Astrocyte (in vitro differentiated cells and primary cell): Measurements from ENCODE around the gene PLPPR1. TPM values are rescaled to one million over a fixed set of nuclear protein-coding genes. Genes with fewer than 3 reads are reported as not detected.

Source experiments
- DNase-seq: peaks from one replicate; pipeline ENCODE4 v3.0.0-alpha.2; 2010; ENCODE audit warnings: low read depth
- FAIRE-seq: peaks from 2 replicates; lab custom pipeline; 2011; peaks lifted over from hg19 to GRCh38; lab: Jason Lieb, UNC
- H2AFZ ChIP-seq: 2 replicates; pipeline ENCODE4 v1.6.0; 2012; ENCODE audit warnings: low read depth, low read length, inconsistent platforms
- H3K27ac ChIP-seq: 2 replicates; pipeline ENCODE4 v1.5.1; 2011; ENCODE audit warnings: low read depth, low read length, inconsistent platforms
- H3K27me3 ChIP-seq: 2 replicates; pipeline ENCODE4 v1.6.0; 2011; ENCODE audit warnings: low read length, inconsistent platforms; ENCODE audit not compliant: insufficient read depth
- H3K36me3 ChIP-seq: 2 replicates; pipeline ENCODE4 v1.5.1; 2011; ENCODE audit warnings: low read length, inconsistent platforms; ENCODE audit not compliant: insufficient read depth
- H3K4me1 ChIP-seq: 2 replicates; pipeline ENCODE4 v1.5.1; 2011; ENCODE audit warnings: low read length, inconsistent platforms; ENCODE audit not compliant: insufficient read depth
- H3K4me2 ChIP-seq: 2 replicates; pipeline ENCODE4 v1.6.0; 2012; ENCODE audit warnings: low read length, inconsistent platforms
- H3K4me3 ChIP-seq: 2 replicates; pipeline ENCODE4 v1.5.1; 2011; ENCODE audit warnings: low read depth, mild to moderate bottlenecking, low read length, inconsistent platforms; ENCODE audit not compliant: insufficient read depth
- H3K79me2 ChIP-seq: 2 replicates; pipeline ENCODE4 v1.6.0; 2012; ENCODE audit warnings: mild to moderate bottlenecking, low read length, inconsistent platforms; ENCODE audit not compliant: insufficient read depth
- H3K9ac ChIP-seq: 2 replicates; pipeline ENCODE4 v1.6.0; 2012; ENCODE audit warnings: mild to moderate bottlenecking, low read length, inconsistent platforms
- H3K9me3 ChIP-seq: 2 replicates; pipeline ENCODE4 v1.5.1; 2012; ENCODE audit warnings: low read depth, mild to moderate bottlenecking, low read length, inconsistent platforms; ENCODE audit not compliant: insufficient read depth
- H4K20me1 ChIP-seq: 2 replicates; pipeline ENCODE4 v1.6.0; 2012; ENCODE audit warnings: low read length, inconsistent platforms; ENCODE audit not compliant: insufficient read depth
- H3K27ac Mint-ChIP-seq: one replicate; pipeline ENCODE4 v1.8.0; 2021; ENCODE audit warnings: mild to moderate bottlenecking, mixed read lengths; ENCODE audit not compliant: unreplicated experiment
- H3K27me3 Mint-ChIP-seq: one replicate; pipeline ENCODE4 v1.8.0; 2021; ENCODE audit warnings: low read depth, mixed read lengths; ENCODE audit not compliant: unreplicated experiment
- H3K36me3 Mint-ChIP-seq: one replicate; pipeline ENCODE4 v1.8.0; 2021; ENCODE audit warnings: low read depth, mixed read lengths; ENCODE audit not compliant: unreplicated experiment
- H3K4me1 Mint-ChIP-seq: one replicate; pipeline ENCODE4 v1.8.0; 2021; ENCODE audit warnings: low read depth, mixed read lengths; ENCODE audit not compliant: unreplicated experiment
- H3K4me3 Mint-ChIP-seq: one replicate; pipeline ENCODE4 v1.8.0; 2021; ENCODE audit warnings: mild to moderate bottlenecking, moderate library complexity, mixed read lengths; ENCODE audit not compliant: unreplicated experiment
- H3K9me3 Mint-ChIP-seq: one replicate; pipeline ENCODE4 v1.8.0; 2021; ENCODE audit warnings: mild to moderate bottlenecking, mixed read lengths; ENCODE audit not compliant: unreplicated experiment
- CTCF ChIP-seq: IDR thresholded peaks from 2 replicates; pipeline ENCODE4 v1.5.1; 2011; ENCODE audit warnings: low read depth, mild to moderate bottlenecking, inconsistent platforms, low read length, moderate library complexity; ENCODE audit not compliant: insufficient read depth
- EZH2 ChIP-seq: IDR thresholded peaks from 2 replicates; pipeline ENCODE4 v1.6.1; 2012; ENCODE audit warnings: mild to moderate bottlenecking, low read length, inconsistent platforms; ENCODE audit not compliant: insufficient read depth
- total RNA-seq: library from RNA; stranded (reverse); gene quantifications from 2 replicates; pipeline ENCODE4 v1.2.1, GENCODE V29; 2021

Gene PLPPR1
- total RNA-seq, 1 donor from 2014 or later, result not detected

- no peak overlapping the region for H3K4me3 Mint-ChIP-seq
- H3K4me2 ChIP-seq, result no peak overlapping the region
- H3K27ac Mint-ChIP-seq, result no peak overlapping the region
- no peak overlapping the region for H3K9ac ChIP-seq
- H3K4me1 Mint-ChIP-seq, result peaks cover 2% of the 10 kb centered on the region
- no peaks in the 10 kb centered on the region for H3K36me3 ChIP-seq
- TF ChIP-seq CTCF (no peak), EZH2 (no peak)
- no peak overlapping the region for H3K4me3 ChIP-seq
- no peaks in the 10 kb centered on the region for H3K36me3 Mint-ChIP-seq
- H3K4me1 ChIP-seq, result no peaks in the 10 kb centered on the region
- no peaks in the 10 kb centered on the region for H3K9me3 ChIP-seq
- H3K9me3 Mint-ChIP-seq, result no peaks in the 10 kb centered on the region
- no peaks in the 10 kb centered on the region for H3K79me2 ChIP-seq
- no peak for FAIRE-seq
- H3K27me3 Mint-ChIP-seq, result no peaks in the 10 kb centered on the region
- no peaks in the 10 kb centered on the region for H3K27me3 ChIP-seq
- no peak overlapping the region for H2AFZ ChIP-seq
- no peak for DNase-seq
- no peak overlapping the region for H3K27ac ChIP-seq
- H4K20me1 ChIP-seq, result no peaks in the 10 kb centered on the region
These were observed 163.2 kb downstream of the PLPPR1 start for GRCh38 chr9:101191723-101192122.

GRCh38 chr9:101197026-101197425, 168.5 kb downstream of the PLPPR1 start:
- no peaks in the 10 kb centered on the region for H3K4me1 Mint-ChIP-seq
- Histone ChIP-seq H3K79me2 (no peaks in the 10 kb centered on the region), H4K20me1 (no peaks in the 10 kb centered on the region), H3K27ac (no peak overlapping the region), H3K36me3 (no peaks in the 10 kb centered on the region), H3K27me3 (no peaks in the 10 kb centered on the region), H3K9me3 (no peaks in the 10 kb centered on the region), H3K9ac (no peak overlapping the region), H3K4me2 (no peak overlapping the region), H3K4me1 (no peaks in the 10 kb centered on the region), H3K4me3 (no peak overlapping the region), H2AFZ (no peak overlapping the region)
- TF ChIP-seq EZH2 (no peak), CTCF (no peak)
- H3K4me3 Mint-ChIP-seq, result no peak overlapping the region
- H3K36me3 Mint-ChIP-seq, result no peaks in the 10 kb centered on the region
- peaks cover 3% of the 10 kb centered on the region for H3K9me3 Mint-ChIP-seq
- no peaks in the 10 kb centered on the region for H3K27me3 Mint-ChIP-seq
- no peak for DNase-seq
- no peak overlapping the region for H3K27ac Mint-ChIP-seq
- no peak for FAIRE-seq

GRCh38 chr9:101200852-101201251, 172.3 kb downstream of the PLPPR1 start:
- no peak for FAIRE-seq
- TF ChIP-seq CTCF (no peak), EZH2 (no peak)
- Mint-ChIP-seq H3K4me3 (no peak overlapping the region), H3K27ac (no peak overlapping the region), H3K4me1 (no peaks in the 10 kb centered on the region), H3K9me3 (peaks cover 3% of the 10 kb centered on the region), H3K27me3 (no peaks in the 10 kb centered on the region), H3K36me3 (no peaks in the 10 kb centered on the region)
- Histone ChIP-seq H4K20me1 (no peaks in the 10 kb centered on the region), H3K9ac (no peak overlapping the region), H3K36me3 (no peaks in the 10 kb centered on the region), H3K9me3 (no peaks in the 10 kb centered on the region), H3K4me2 (no peak overlapping the region), H3K27ac (no peak overlapping the region), H3K4me3 (no peak overlapping the region), H3K4me1 (no peaks in the 10 kb centered on the region), H3K79me2 (no peaks in the 10 kb centered on the region), H3K27me3 (no peaks in the 10 kb centered on the region), H2AFZ (no peak overlapping the region)
- no peak for DNase-seq
